Dendritic cell treated with granulocyte-macrophage colony-stimulating factor and Interleukin-4, amounts not matched to agents 40 ng/mL and 50 ng/mL, for 4 days (primary cell): Measurements from ENCODE around the gene TARBP1.
"Not testable (repeated sequence)": the region's sequence is repeated elsewhere in the genome, so short reads cannot be mapped to it uniquely, and the experiment has no call there.

Source experiments
- H3K27ac Mint-ChIP-seq: one replicate; pipeline ENCODE4 v1.8.0; 2022; ENCODE audit warnings: mild to moderate bottlenecking, mixed read lengths
- H3K27me3 Mint-ChIP-seq: one replicate; pipeline ENCODE4 v1.8.0; 2022; ENCODE audit warnings: mild to moderate bottlenecking, mixed read lengths
- H3K36me3 Mint-ChIP-seq: one replicate; pipeline ENCODE4 v1.8.0; 2022; ENCODE audit warnings: low read depth, mixed read lengths
- H3K4me1 Mint-ChIP-seq: one replicate; pipeline ENCODE4 v1.8.0; 2022; ENCODE audit warnings: low read depth, mixed read lengths
- H3K4me3 Mint-ChIP-seq: one replicate; pipeline ENCODE4 v1.8.0; 2022; ENCODE audit warnings: mild to moderate bottlenecking, moderate library complexity, mixed read lengths
- H3K9me3 Mint-ChIP-seq: one replicate; pipeline ENCODE4 v1.8.0; 2022; ENCODE audit warnings: mixed read lengths
- intact Hi-C: fragments of 100-400 bp; cut with micrococcal nuclease; formaldehyde crosslinking; loops from one replicate; pipeline ENCODE4 v1.15.0; 2022

Gene TARBP1

GRCh38 chr1:234368320-234369032 lies 110.5 kb downstream of the TARBP1 start:
- intact Hi-C loops, result no loop called here
- Mint-ChIP-seq H3K4me1 (peaks cover 6% of the 10 kb centered on the region), H3K4me3 (no peak overlapping the region), H3K36me3 (peaks cover 7% of the 10 kb centered on the region), H3K9me3 (no peaks in the 10 kb centered on the region), H3K27ac (no peak overlapping the region), H3K27me3 (no peaks in the 10 kb centered on the region)

GRCh38 chr1:234362558-234362957 lies 116.4 kb downstream of the TARBP1 start:
- Mint-ChIP-seq H3K27me3 (no peaks in the 10 kb centered on the region), H3K27ac (no peak overlapping the region), H3K9me3 (no peaks in the 10 kb centered on the region)

GRCh38 chr1:234361102-234361603 lies 117.8 kb downstream of the TARBP1 start:
- Mint-ChIP-seq H3K27ac (no peak overlapping the region), H3K36me3 (no peaks in the 10 kb centered on the region), H3K4me1 (no peaks in the 10 kb centered on the region), H3K9me3 (no peaks in the 10 kb centered on the region), H3K4me3 (no peak overlapping the region), H3K27me3 (no peaks in the 10 kb centered on the region)
- intact Hi-C loops, result no loop called here

More at GRCh38 chr1:234362558-234362957, 116.4 kb downstream of the TARBP1 start:
- no peaks in the 10 kb centered on the region for H3K4me1 Mint-ChIP-seq
- H3K4me3 Mint-ChIP-seq, result no peak overlapping the region
- intact Hi-C loops, result no loop called here
- no peaks in the 10 kb centered on the region for H3K36me3 Mint-ChIP-seq

- Mint-ChIP-seq H3K4me3 (no peak overlapping the region), H3K27me3 (peaks cover 9% of the 10 kb centered on the region), H3K4me1 (no peaks in the 10 kb centered on the region), H3K27ac (no peak overlapping the region), H3K9me3 (no peaks in the 10 kb centered on the region), H3K36me3 (no peaks in the 10 kb centered on the region)
- intact Hi-C loops, result no loop called here
Observed at GRCh38 chr1:234357831-234358230, 121.1 kb downstream of the TARBP1 start.

GRCh38 chr1:234356615-234357269 lies 122.2 kb downstream of the TARBP1 start:
- peak overlapping the region; percentile 62 for H3K4me3 Mint-ChIP-seq
- H3K36me3 Mint-ChIP-seq, intact Hi-C loops, H3K9me3 Mint-ChIP-seq, H3K27ac Mint-ChIP-seq, H3K4me1 Mint-ChIP-seq: not testable (repeated sequence)
- peaks cover 12% of the 10 kb centered on the region for H3K27me3 Mint-ChIP-seq

GRCh38 chr1:234355782-234356510 lies 123.0 kb downstream of the TARBP1 start:
- Mint-ChIP-seq H3K9me3 (no peaks in the 10 kb centered on the region), H3K27me3 (peaks cover 12% of the 10 kb centered on the region), H3K4me1 (no peaks in the 10 kb centered on the region), H3K36me3 (no peaks in the 10 kb centered on the region), H3K27ac (no peak overlapping the region), H3K4me3 (no peak overlapping the region)
- intact Hi-C loops, result no loop called here

- Mint-ChIP-seq H3K27me3 (peaks cover 8% of the 10 kb centered on the region), H3K36me3 (no peaks in the 10 kb centered on the region), H3K4me1 (no peaks in the 10 kb centered on the region), H3K9me3 (no peaks in the 10 kb centered on the region), H3K27ac (no peak overlapping the region), H3K4me3 (no peak overlapping the region)
- intact Hi-C loops, result no loop called here
Observed at GRCh38 chr1:234348964-234349363, 130.0 kb downstream of the TARBP1 start.

- Mint-ChIP-seq H3K9me3 (no peaks in the 10 kb centered on the region), H3K36me3 (no peaks in the 10 kb centered on the region)
- intact Hi-C loops, result no loop called here
Observed at GRCh38 chr1:234345237-234345636, 133.7 kb downstream of the TARBP1 start.

GRCh38 chr1:234342774-234343173 lies 136.2 kb downstream of the TARBP1 start:
- no peak overlapping the region for H3K4me3 Mint-ChIP-seq
- no peaks in the 10 kb centered on the region for H3K9me3 Mint-ChIP-seq
- no peaks in the 10 kb centered on the region for H3K4me1 Mint-ChIP-seq
- intact Hi-C loops, result no loop called here
- H3K27ac Mint-ChIP-seq, result no peak overlapping the region
- H3K27me3 Mint-ChIP-seq, result no peaks in the 10 kb centered on the region
- H3K36me3 Mint-ChIP-seq, result no peaks in the 10 kb centered on the region

More at GRCh38 chr1:234345237-234345636, 133.7 kb downstream of the TARBP1 start:
- Mint-ChIP-seq H3K4me3 (no peak overlapping the region), H3K27me3 (no peaks in the 10 kb centered on the region), H3K4me1 (no peaks in the 10 kb centered on the region), H3K27ac (no peak overlapping the region)
